ENCODE results near the gene TNS3.

TNS3 gene

GRCh38 chr7:47465191-47465590 is 116.7 kb downstream of the TNS3 start:
- no peak for DNase-seq
- H3K27ac ChIP-seq, result no peak overlapping the region
- no peak overlapping the region for H3K4me3 ChIP-seq (ENCODE audit: low read depth, low read length)
- no peak for TF ChIP-seq CTCF (IDR thresholded peaks at IDR 0.05; ENCODE audit: low read depth, low read length)
- H3K36me3 ChIP-seq, result no peaks in the 10 kb centered on the region
- H3K27me3 ChIP-seq (ENCODE audit: insufficient read depth, low read depth, severe bottlenecking), result no peaks in the 10 kb centered on the region
- no peaks in the 10 kb centered on the region for H3K9me3 ChIP-seq (ENCODE audit: severe bottlenecking)

GRCh38 chr7:47464266-47464665 is 117.6 kb downstream of the TNS3 start:
- H3K9me3 ChIP-seq (ENCODE audit: severe bottlenecking), result no peaks in the 10 kb centered on the region
- no peak for TF ChIP-seq CTCF (IDR thresholded peaks at IDR 0.05; ENCODE audit: low read depth, low read length)

GRCh38 chr7:47461746-47462145 is 120.2 kb downstream of the TNS3 start:
- Histone ChIP-seq H3K36me3 (no peaks in the 10 kb centered on the region), H3K9me3 (ENCODE audit: severe bottlenecking) (no peaks in the 10 kb centered on the region)
- no peak for TF ChIP-seq CTCF (IDR thresholded peaks at IDR 0.05; ENCODE audit: low read depth, low read length)

More at GRCh38 chr7:47464266-47464665, 117.6 kb downstream of the TNS3 start:
- no peaks in the 10 kb centered on the region for H3K36me3 ChIP-seq
- no peak overlapping the region for H3K4me3 ChIP-seq (ENCODE audit: low read depth, low read length)
- H3K27me3 ChIP-seq (ENCODE audit: insufficient read depth, low read depth, severe bottlenecking), result no peaks in the 10 kb centered on the region
- H3K27ac ChIP-seq, result no peak overlapping the region
- no peak for DNase-seq

DNA sequence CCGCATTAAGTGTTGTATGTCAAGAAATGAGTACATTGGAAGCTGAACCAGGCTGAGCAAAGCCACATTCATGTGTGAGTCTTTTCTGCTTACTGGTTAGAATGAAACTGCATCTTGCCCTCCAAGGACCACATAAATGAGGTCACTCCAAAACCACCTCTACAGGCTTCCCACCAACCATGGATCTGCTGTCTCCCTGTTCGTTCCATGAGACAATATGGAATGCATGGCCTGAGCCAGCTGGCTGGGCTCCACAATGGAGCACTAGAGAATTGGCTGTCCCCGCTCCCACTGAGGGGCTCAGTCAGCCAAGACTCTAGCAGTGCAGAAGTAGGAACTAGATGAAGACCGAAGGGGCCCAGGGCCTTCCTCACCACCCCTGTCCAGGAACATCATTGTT is 120.8 kb downstream of the TNS3 start:
- Histone ChIP-seq H3K4me3 (ENCODE audit: low read depth, low read length) (no peak overlapping the region), H3K9me3 (ENCODE audit: severe bottlenecking) (no peaks in the 10 kb centered on the region), H3K36me3 (no peaks in the 10 kb centered on the region), H3K27me3 (ENCODE audit: insufficient read depth, low read depth, severe bottlenecking) (no peaks in the 10 kb centered on the region), H3K27ac (no peak overlapping the region)
- no peak for TF ChIP-seq CTCF (IDR thresholded peaks at IDR 0.05; ENCODE audit: low read depth, low read length)
- DNase-seq, result no peak

More at GRCh38 chr7:47461746-47462145, 120.2 kb downstream of the TNS3 start:
- DNase-seq, result no peak
- no peak overlapping the region for H3K27ac ChIP-seq
- no peaks in the 10 kb centered on the region for H3K27me3 ChIP-seq (ENCODE audit: insufficient read depth, low read depth, severe bottlenecking)
- no peak overlapping the region for H3K4me3 ChIP-seq (ENCODE audit: low read depth, low read length)

DNA sequence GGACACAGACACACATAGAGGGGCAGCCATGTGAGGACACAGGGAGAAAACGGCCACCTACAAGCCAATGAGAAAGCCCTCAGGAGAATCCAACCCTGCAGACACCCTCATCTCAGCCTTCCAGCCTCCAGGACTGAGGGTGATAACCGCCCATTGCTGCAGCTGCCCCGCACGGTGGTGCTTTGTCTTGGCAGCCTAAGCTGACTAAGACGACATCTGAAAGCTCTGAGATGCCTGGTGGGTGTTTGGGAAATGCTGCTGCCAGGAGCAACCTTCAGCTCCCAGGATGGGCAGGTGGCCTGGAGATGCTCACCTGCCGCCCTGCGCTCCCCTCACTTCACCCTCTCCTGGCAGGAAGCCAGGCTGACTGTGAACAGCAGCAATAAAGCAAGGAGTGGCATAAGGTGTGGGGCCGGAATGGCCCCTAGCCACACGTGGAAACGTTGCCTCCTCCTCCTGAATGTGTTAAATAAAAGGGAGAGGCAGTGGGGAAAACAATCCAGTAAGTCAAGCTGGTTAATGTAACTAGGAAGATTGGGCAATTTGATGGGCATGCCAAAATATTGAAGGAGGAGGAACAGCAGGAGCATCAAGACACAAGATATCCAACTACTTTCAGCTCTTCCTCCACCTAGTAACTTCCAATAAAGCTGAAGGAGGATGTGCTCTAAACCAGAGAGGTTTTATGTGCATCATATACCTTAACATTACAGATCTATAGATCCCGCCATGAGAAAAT is 121.5 kb downstream of the TNS3 start:
- no peaks in the 10 kb centered on the region for H3K27me3 ChIP-seq (ENCODE audit: insufficient read depth, low read depth, severe bottlenecking)
- no peak for TF ChIP-seq CTCF (IDR thresholded peaks at IDR 0.05; ENCODE audit: low read depth, low read length)
- H3K9me3 ChIP-seq (ENCODE audit: severe bottlenecking), result no peaks in the 10 kb centered on the region
- H3K36me3 ChIP-seq, result no peaks in the 10 kb centered on the region
- H3K27ac ChIP-seq, result no peak overlapping the region
- peak; percentile 16 for DNase-seq
- H3K4me3 ChIP-seq (ENCODE audit: low read depth, low read length), result no peak overlapping the region

DNA sequence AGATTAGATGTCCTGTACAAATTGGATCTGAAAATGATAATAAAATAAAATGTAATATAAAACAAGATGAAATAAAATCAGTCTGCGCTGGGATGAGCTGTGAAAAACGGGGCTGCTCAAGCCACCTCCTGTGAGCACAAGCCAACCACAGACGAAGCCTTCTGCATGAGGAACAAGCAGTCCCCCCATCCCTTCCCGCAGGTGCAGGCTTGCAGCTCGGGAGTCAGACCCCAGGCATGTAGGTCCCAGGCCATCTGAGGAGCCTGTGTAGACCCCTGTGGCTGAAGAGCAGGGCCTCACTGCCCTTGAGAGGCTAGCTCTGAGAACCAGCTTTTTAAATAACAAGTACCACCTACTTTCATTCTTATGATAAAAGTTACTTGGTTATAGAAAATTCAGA is 123.4 kb downstream of the TNS3 start:
- Histone ChIP-seq H3K27ac (no peak overlapping the region), H3K27me3 (ENCODE audit: insufficient read depth, low read depth, severe bottlenecking) (no peaks in the 10 kb centered on the region)

More for the DNA sequence above, 123.4 kb downstream of the TNS3 start:
- DNase-seq, result no peak
- no peaks in the 10 kb centered on the region for H3K36me3 ChIP-seq
- no peak overlapping the region for H3K4me3 ChIP-seq (ENCODE audit: low read depth, low read length)
- no peaks in the 10 kb centered on the region for H3K9me3 ChIP-seq (ENCODE audit: severe bottlenecking)
- TF ChIP-seq CTCF (IDR thresholded peaks at IDR 0.05; ENCODE audit: low read depth, low read length), result no peak
